Smooth muscle cell (in vitro differentiated cells): ENCODE results near the gene STRN3. TPM values are rescaled to one million over a fixed set of nuclear protein-coding genes. Genes with fewer than 3 reads are reported as not detected.

Source experiments
- DNase-seq: peaks from one replicate; lab custom pipeline; 2025; ENCODE audit not compliant: unreplicated experiment; lab: John Stamatoyannopoulos, UW
- H2AFZ ChIP-seq: fragments of 200-600 bp; sonication (generic); 2 replicates; pipeline ENCODE4 v1.6.0; 2016; ENCODE audit warnings: antibody characterized with exemption, low read depth, mild to moderate bottlenecking
- H3F3A ChIP-seq: fragments of 200-600 bp; sonication (generic); 2 replicates; pipeline ENCODE4 v1.6.0; 2017; ENCODE audit warnings: antibody characterized with exemption, low read depth
- H3K27ac ChIP-seq: fragments of 200-600 bp; sonication (generic); 2 replicates; pipeline ENCODE4 v1.5.1; 2016; ENCODE audit warnings: low read depth, mild to moderate bottlenecking
- H3K27me3 ChIP-seq: fragments of 200-600 bp; sonication (generic); 2 replicates; pipeline ENCODE4 v1.6.1; 2016; ENCODE audit warnings: low read depth, mild to moderate bottlenecking
- H3K36me3 ChIP-seq: fragments of 200-600 bp; sonication (generic); 2 replicates; pipeline ENCODE4 v1.5.1; 2016; ENCODE audit warnings: low read depth
- H3K4me1 ChIP-seq: fragments of 200-600 bp; sonication (generic); 2 replicates; pipeline ENCODE4 v1.5.1; 2016; ENCODE audit warnings: low read depth
- H3K4me2 ChIP-seq: fragments of 200-600 bp; sonication (generic); 2 replicates; pipeline ENCODE4 v1.6.0; 2016; ENCODE audit warnings: mild to moderate bottlenecking
- H3K4me3 ChIP-seq: fragments of 200-600 bp; sonication (generic); 2 replicates; pipeline ENCODE4 v1.5.1; 2016; ENCODE audit warnings: mild to moderate bottlenecking
- H3K79me2 ChIP-seq: fragments of 200-600 bp; sonication (generic); 2 replicates; pipeline ENCODE4 v1.6.0; 2016; ENCODE audit warnings: low read depth, mild to moderate bottlenecking
- H3K9ac ChIP-seq: fragments of 200-600 bp; sonication (generic); 2 replicates; pipeline ENCODE4 v1.6.0; 2016; ENCODE audit warnings: low read depth
- H3K9me3 ChIP-seq: fragments of 200-600 bp; sonication (generic); replicated peaks from 2 replicates; pipeline ENCODE4 v1.5.1; 2016; ENCODE audit warnings: low read depth
- H4K20me1 ChIP-seq: fragments of 200-600 bp; sonication (generic); 2 replicates; pipeline ENCODE4 v1.6.0; 2016; ENCODE audit warnings: low read depth
- WGBS: methylation state at CpG from one replicate; pipeline ENCODE4 v1.1.7; 2016; ENCODE audit warnings: low lambda C conversion rate; 5-methylcytosine and 5-hydroxymethylcytosine counted together
- polyA plus RNA-seq: library from polyadenylated mRNA; unstranded; fragments of >200 nt; fragmentation: Nextera tagmentation; extraction: Ambion mirVana; gene quantifications from 2 replicates; pipeline ENCODE4 v1.2.1, GENCODE V29; 2016
- total RNA-seq: library from RNA; depleted of rRNA; stranded (reverse); fragments of >200 nt; gene quantifications from 2 replicates; pipeline ENCODE4 v1.2.3, GENCODE V29; 2014
- TF ChIP-seq, protein P1 (sequence below): fragments of 200-600 bp; sonication (generic); IDR thresholded peaks from 2 replicates; pipeline ENCODE4 v1.5.1; 2017; ENCODE audit warnings: borderline replicate concordance, mild to moderate bottlenecking, antibody characterized with exemption; ENCODE audit not compliant: insufficient read depth, poor library complexity, severe bottlenecking

The STRN3 gene
- total and polyA plus RNA-seq, 2 experiments from 2014 or later, result 6.8 to 43.6 TPM

DNA sequence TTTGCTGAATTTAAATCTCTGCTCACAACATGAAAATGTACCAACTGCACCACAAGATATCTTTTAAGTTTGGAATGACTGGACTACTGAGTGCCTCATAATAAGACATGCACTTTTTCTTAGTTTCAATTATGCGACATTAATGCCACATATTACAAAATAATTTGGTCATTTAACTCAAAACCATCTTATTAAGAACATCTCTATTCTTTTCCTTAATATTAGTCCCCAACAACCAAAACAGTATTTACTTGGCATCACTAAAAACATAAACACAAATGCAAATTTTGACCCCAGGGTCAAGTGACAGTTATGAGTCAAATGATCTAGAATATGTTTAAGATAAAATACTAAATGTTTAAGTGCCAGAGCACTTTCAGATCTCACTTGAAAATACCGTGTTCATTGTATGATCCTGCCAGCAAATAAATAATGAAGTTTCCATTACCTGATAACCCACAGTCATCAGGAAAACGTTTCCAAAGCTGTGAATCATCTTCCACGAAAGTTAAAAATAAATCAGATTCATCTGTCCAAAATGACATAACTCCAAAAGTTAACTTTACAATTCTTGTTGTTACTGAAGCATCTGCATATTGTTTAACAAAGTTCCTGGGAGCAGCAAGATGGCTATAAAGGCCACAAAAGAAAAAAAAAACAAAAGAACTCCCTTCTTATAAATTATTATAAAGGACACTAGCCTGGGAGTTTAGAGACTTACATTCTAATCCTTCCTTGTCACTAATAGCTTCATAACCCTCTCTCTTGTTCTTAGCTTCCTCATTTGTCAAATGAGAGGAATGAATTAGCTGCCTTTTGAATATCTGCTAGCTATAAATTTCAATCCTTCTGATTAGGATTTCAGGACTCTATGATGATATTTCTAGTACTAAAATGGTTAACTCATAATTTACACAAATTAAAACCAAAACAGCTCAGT lies 31.2 kb downstream of the STRN3 start:
- H3K4me1 ChIP-seq, result peaks cover 18% of the 10 kb centered on the region
- H2AFZ ChIP-seq, result no peak overlapping the region
- no peaks in the 10 kb centered on the region for H3K9me3 ChIP-seq
- TF ChIP-seq, protein P1, sequence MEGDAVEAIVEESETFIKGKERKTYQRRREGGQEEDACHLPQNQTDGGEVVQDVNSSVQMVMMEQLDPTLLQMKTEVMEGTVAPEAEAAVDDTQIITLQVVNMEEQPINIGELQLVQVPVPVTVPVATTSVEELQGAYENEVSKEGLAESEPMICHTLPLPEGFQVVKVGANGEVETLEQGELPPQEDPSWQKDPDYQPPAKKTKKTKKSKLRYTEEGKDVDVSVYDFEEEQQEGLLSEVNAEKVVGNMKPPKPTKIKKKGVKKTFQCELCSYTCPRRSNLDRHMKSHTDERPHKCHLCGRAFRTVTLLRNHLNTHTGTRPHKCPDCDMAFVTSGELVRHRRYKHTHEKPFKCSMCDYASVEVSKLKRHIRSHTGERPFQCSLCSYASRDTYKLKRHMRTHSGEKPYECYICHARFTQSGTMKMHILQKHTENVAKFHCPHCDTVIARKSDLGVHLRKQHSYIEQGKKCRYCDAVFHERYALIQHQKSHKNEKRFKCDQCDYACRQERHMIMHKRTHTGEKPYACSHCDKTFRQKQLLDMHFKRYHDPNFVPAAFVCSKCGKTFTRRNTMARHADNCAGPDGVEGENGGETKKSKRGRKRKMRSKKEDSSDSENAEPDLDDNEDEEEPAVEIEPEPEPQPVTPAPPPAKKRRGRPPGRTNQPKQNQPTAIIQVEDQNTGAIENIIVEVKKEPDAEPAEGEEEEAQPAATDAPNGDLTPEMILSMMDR, result no peak
- peaks cover 6% of the 10 kb centered on the region for H3F3A ChIP-seq
- H3K36me3 ChIP-seq, result peaks cover 7% of the 10 kb centered on the region
- H4K20me1 ChIP-seq, result peaks cover 100% of the 10 kb centered on the region
- H3K4me3 ChIP-seq, result no peak overlapping the region
- H3K27ac ChIP-seq, result peak overlapping the region; percentile 69
- H3K79me2 ChIP-seq, result peaks cover 100% of the 10 kb centered on the region
- DNase-seq, result no peak
- H3K9ac ChIP-seq, result no peak overlapping the region
- 31% methylated on average over 4 of the region's 4 CpGs for WGBS
- H3K27me3 ChIP-seq, result no peaks in the 10 kb centered on the region
- H3K4me2 ChIP-seq, result peak overlapping the region; percentile 21

DNA sequence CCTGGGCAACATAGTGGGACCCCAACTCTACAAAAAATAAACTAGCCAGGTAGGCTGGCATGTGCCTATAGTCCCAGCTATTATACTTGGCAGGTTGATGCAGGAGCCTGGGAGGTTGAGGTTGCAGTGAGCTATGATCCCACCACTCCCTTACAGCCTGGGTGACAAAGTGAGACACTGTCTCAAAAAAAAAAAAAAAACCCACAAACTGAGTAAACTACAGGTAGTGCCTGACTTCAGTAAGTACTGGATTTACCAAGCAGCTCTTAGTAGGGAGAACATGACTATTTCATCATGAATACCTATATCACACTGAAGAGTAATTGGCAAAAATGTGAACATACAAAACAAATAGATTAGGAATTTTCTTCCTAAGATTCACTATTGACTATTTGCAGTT lies 33.1 kb downstream of the STRN3 start:
- peaks cover 100% of the 10 kb centered on the region for H4K20me1 ChIP-seq

DNA sequence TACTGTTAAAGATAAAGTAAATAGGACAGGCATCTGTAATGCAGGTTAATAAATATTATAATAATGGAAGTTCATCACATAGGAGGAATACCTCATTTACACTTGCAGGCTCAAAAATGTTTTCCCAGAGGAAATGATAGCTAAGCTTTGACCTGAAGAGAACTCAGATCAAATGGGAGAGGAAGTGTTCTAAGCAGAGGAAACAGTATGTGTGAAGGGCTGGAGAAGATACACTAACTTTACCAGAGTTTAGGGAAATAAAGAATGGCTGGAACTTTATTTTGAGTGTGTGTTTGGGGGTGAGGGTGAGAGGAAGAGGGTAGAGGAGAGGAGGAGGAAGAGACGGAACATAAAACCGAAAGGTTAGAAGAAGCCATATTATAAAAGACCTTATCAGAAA lies 34.8 kb downstream of the STRN3 start:
- no peak overlapping the region for H3K4me2 ChIP-seq
- no peaks in the 10 kb centered on the region for H3K36me3 ChIP-seq
- H3F3A ChIP-seq, result peaks cover 6% of the 10 kb centered on the region
- TF ChIP-seq, protein P1, result no peak
- peaks cover 100% of the 10 kb centered on the region for H3K79me2 ChIP-seq
- no peak for DNase-seq
- H3K9me3 ChIP-seq, result no peaks in the 10 kb centered on the region
- no peak overlapping the region for H3K9ac ChIP-seq
- no peaks in the 10 kb centered on the region for H3K27me3 ChIP-seq
- H2AFZ ChIP-seq, result no peak overlapping the region
- no peak overlapping the region for H3K4me3 ChIP-seq
- no peak overlapping the region for H3K27ac ChIP-seq
- peaks cover 100% of the 10 kb centered on the region for H4K20me1 ChIP-seq
- 93% methylated on average over 2 of the region's 2 CpGs for whole genome bisulfite sequencing
- peaks cover 13% of the 10 kb centered on the region for H3K4me1 ChIP-seq

More for the DNA sequence above, 33.1 kb downstream of the STRN3 start:
- Histone ChIP-seq H3F3A (peaks cover 6% of the 10 kb centered on the region), H3K9ac (no peak overlapping the region), H3K4me3 (no peak overlapping the region), H3K4me2 (no peak overlapping the region), H3K27me3 (no peaks in the 10 kb centered on the region), H3K4me1 (peaks cover 18% of the 10 kb centered on the region), H3K27ac (no peak overlapping the region), H3K79me2 (peaks cover 100% of the 10 kb centered on the region), H2AFZ (no peak overlapping the region), H3K36me3 (peaks cover 4% of the 10 kb centered on the region), H3K9me3 (no peaks in the 10 kb centered on the region)
- TF ChIP-seq, protein P1, result no peak
- DNase-seq, result no peak
